Measurements from ENCODE around the gene FBXL17. TPM values are rescaled to one million over a fixed set of nuclear protein-coding genes. Genes with fewer than 3 reads are reported as not detected.

FBXL17 gene
- total RNA-seq, 1 donor from 2014 or later: 11.1 TPM

DNA sequence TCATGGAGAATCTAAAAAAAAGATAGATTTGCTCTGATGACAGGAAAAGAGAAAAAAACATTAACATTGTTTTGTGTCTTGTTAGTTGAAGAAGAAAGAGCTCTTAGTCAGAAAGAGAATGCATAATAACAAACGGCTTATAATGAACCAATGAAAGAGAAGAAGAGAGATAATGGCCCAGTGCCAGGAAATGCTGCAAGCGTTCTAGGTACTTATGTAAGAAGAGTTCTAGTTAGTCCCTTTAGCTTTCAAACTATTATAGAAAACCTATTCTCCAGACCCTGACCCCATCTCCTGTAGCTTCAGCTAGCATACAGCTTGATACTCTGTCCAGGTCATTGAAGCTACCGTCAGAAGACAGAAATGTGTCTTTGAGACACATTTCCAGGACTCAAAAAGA, 70.2 kb downstream of the FBXL17 start:
- no peak for DNase-seq (ENCODE audit: extremely low spot score, unreplicated experiment)
- Mint-ChIP-seq H3K4me3 (no peak overlapping the region), H3K27ac (no peak overlapping the region), H3K27me3 (no peaks in the 10 kb centered on the region), H3K9me3 (no peaks in the 10 kb centered on the region), H3K4me1 (ENCODE audit: unreplicated experiment) (no peaks in the 10 kb centered on the region), H3K36me3 (no peaks in the 10 kb centered on the region)
- TF ChIP-seq, protein P1, sequence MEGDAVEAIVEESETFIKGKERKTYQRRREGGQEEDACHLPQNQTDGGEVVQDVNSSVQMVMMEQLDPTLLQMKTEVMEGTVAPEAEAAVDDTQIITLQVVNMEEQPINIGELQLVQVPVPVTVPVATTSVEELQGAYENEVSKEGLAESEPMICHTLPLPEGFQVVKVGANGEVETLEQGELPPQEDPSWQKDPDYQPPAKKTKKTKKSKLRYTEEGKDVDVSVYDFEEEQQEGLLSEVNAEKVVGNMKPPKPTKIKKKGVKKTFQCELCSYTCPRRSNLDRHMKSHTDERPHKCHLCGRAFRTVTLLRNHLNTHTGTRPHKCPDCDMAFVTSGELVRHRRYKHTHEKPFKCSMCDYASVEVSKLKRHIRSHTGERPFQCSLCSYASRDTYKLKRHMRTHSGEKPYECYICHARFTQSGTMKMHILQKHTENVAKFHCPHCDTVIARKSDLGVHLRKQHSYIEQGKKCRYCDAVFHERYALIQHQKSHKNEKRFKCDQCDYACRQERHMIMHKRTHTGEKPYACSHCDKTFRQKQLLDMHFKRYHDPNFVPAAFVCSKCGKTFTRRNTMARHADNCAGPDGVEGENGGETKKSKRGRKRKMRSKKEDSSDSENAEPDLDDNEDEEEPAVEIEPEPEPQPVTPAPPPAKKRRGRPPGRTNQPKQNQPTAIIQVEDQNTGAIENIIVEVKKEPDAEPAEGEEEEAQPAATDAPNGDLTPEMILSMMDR (conservative IDR thresholded peaks at IDR 0.05): no peak

DNA sequence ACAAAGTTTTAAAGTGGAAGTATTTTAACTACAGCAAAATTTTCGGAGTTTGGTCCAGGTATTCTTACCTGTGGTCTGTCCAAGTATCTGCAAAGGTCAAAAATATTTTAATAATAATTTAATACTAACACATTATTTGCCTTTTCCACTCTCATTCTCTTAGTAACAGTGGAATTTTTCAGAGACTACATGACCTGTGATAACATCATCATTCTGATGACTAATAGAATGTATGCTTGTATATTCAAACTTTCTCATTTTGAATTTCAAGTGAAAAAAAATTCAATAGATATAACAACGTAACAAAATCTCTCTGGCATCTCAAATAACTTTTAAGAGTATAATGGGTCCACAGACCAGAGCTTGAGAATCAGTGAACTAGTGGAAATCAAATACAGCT, 78.3 kb downstream of the FBXL17 start:
- Mint-ChIP-seq H3K27ac (no peak overlapping the region), H3K4me3 (no peak overlapping the region), H3K4me1 (ENCODE audit: unreplicated experiment) (no peaks in the 10 kb centered on the region), H3K27me3 (no peaks in the 10 kb centered on the region), H3K9me3 (no peaks in the 10 kb centered on the region), H3K36me3 (no peaks in the 10 kb centered on the region)
- TF ChIP-seq, protein P1 (conservative IDR thresholded peaks at IDR 0.05): no peak
- DNase-seq (ENCODE audit: extremely low spot score, unreplicated experiment): no peak

GRCh38 chr5:108303086-108303485, 78.8 kb downstream of the FBXL17 start:
- Mint-ChIP-seq H3K27me3 (no peaks in the 10 kb centered on the region), H3K4me3 (no peak overlapping the region), H3K4me1 (ENCODE audit: unreplicated experiment) (no peaks in the 10 kb centered on the region), H3K27ac (no peak overlapping the region), H3K36me3 (no peaks in the 10 kb centered on the region), H3K9me3 (no peaks in the 10 kb centered on the region)
- TF ChIP-seq, protein P1 (conservative IDR thresholded peaks at IDR 0.05): no peak
- no peak for DNase-seq (ENCODE audit: extremely low spot score, unreplicated experiment)

GRCh38 chr5:108297042-108297601, 84.8 kb downstream of the FBXL17 start:
- H3K36me3 Mint-ChIP-seq: no peaks in the 10 kb centered on the region

DNA sequence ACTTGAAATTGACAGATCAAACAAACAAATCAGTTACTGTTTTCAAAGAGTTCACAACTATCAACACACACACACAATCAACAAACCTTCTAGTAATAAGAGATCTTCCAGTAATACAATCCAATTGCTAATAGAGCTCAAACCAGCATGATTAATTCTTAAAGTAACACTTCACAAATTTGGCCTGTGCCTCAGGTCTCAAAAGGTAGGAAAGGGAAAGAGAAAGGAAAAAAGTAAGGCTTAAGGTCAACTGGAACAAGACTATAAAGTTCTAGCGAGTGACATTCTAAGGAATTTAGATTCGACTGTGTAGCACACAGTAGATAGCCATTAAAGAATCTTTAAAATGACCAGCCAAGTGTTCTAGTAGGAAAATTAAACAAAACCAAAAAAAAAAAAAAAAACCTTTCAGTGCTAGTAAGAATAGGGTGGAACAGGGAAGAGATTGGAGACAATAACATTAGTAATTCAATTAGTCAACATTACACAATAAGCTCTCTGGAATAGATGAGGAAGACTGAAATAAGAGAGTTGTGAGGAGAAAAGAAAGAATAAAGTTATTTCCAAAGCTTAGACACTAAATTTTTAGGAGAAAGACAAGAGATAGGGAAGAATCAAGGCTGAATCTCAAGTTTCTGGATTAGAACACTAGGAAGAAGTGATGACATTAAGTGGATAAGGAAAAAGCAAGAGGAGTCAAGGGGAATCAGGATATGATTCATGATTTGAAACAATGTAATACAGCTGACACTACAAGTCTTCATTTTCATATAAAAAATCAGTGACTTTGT, 86.1 kb downstream of the FBXL17 start:
- DNase-seq (ENCODE audit: extremely low spot score, unreplicated experiment): no peak
- no peaks in the 10 kb centered on the region for H3K9me3 Mint-ChIP-seq
- H3K4me3 Mint-ChIP-seq: no peak overlapping the region
- no peak overlapping the region for H3K27ac Mint-ChIP-seq
- TF ChIP-seq, protein P1 (conservative IDR thresholded peaks at IDR 0.05): no peak
- H3K27me3 Mint-ChIP-seq: no peaks in the 10 kb centered on the region
- no peaks in the 10 kb centered on the region for H3K4me1 Mint-ChIP-seq (ENCODE audit: unreplicated experiment)
- no peaks in the 10 kb centered on the region for H3K36me3 Mint-ChIP-seq

More at GRCh38 chr5:108297042-108297601, 84.8 kb downstream of the FBXL17 start:
- no peaks in the 10 kb centered on the region for H3K4me1 Mint-ChIP-seq (ENCODE audit: unreplicated experiment)
- DNase-seq (ENCODE audit: extremely low spot score, unreplicated experiment): no peak
- TF ChIP-seq, protein P1 (conservative IDR thresholded peaks at IDR 0.05): no peak
- no peaks in the 10 kb centered on the region for H3K9me3 Mint-ChIP-seq
- H3K27me3 Mint-ChIP-seq: no peaks in the 10 kb centered on the region
- H3K27ac Mint-ChIP-seq: no peak overlapping the region
- no peak overlapping the region for H3K4me3 Mint-ChIP-seq
